ENCODE measurements around the gene TRAF2.

DNA sequence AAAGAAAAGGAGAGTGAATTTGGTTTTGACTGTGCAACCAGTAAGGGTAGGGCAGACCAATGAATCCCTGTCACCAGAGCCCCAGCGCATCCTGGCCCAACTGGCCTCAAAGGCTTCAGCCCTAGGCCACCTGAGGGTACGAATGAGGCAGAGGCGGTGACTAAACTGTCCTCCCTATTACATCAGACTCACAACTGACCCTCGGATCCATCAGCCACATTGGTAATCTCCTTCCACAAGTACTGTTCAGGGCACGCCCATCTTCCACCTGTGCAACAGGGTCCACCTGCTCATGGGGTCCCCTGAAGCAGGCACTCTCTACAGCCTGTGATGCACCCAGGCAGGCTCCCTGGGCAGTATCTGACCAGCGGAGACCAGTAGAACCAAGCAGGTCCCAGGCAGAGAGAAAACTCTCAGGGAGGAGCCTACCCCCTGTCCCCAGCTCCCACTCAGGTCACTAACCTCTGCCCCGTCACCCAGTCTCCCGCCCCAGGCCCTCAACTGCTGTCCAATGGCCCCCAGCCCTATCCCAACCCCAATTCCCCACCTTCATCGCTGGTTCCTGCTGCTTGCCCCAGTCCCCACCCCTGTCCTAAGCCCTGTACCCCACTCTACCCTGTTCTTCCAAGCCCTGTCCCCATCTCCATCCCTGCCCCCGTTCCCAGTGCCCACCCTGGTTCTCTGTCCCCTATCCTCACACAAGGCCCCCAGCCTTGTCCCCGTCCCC is 21.1 kb upstream of the TRAF2 start:
- TF ChIP-seq, protein P1, sequence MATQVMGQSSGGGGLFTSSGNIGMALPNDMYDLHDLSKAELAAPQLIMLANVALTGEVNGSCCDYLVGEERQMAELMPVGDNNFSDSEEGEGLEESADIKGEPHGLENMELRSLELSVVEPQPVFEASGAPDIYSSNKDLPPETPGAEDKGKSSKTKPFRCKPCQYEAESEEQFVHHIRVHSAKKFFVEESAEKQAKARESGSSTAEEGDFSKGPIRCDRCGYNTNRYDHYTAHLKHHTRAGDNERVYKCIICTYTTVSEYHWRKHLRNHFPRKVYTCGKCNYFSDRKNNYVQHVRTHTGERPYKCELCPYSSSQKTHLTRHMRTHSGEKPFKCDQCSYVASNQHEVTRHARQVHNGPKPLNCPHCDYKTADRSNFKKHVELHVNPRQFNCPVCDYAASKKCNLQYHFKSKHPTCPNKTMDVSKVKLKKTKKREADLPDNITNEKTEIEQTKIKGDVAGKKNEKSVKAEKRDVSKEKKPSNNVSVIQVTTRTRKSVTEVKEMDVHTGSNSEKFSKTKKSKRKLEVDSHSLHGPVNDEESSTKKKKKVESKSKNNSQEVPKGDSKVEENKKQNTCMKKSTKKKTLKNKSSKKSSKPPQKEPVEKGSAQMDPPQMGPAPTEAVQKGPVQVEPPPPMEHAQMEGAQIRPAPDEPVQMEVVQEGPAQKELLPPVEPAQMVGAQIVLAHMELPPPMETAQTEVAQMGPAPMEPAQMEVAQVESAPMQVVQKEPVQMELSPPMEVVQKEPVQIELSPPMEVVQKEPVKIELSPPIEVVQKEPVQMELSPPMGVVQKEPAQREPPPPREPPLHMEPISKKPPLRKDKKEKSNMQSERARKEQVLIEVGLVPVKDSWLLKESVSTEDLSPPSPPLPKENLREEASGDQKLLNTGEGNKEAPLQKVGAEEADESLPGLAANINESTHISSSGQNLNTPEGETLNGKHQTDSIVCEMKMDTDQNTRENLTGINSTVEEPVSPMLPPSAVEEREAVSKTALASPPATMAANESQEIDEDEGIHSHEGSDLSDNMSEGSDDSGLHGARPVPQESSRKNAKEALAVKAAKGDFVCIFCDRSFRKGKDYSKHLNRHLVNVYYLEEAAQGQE (IDR thresholded peaks at IDR 0.05; ENCODE audit: low read depth): no peak
- TF ChIP-seq TEAD4 (IDR thresholded peaks at IDR 0.05) (no peak), CREB1 (IDR thresholded peaks at IDR 0.05; ENCODE audit: low read depth) (no peak), YY1 (IDR thresholded peaks at IDR 0.05; ENCODE audit: low read depth) (no peak), EP300 (IDR thresholded peaks at IDR 0.05; ENCODE audit: borderline replicate concordance) (no peak), CEBPB (IDR thresholded peaks at IDR 0.05) (no peak), ZBTB7A (IDR thresholded peaks at IDR 0.05; ENCODE audit: low read depth) (no peak), NFIC (IDR thresholded peaks at IDR 0.05) (no peak)
- TF ChIP-seq, protein P2, sequence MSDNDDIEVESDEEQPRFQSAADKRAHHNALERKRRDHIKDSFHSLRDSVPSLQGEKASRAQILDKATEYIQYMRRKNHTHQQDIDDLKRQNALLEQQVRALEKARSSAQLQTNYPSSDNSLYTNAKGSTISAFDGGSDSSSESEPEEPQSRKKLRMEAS (IDR thresholded peaks at IDR 0.05): no peak

Data from Ishikawa (cell line).